Raji (cell line): ENCODE measurements around the gene HNRNPA3.
A peak's percentile ranks its signal among the peaks of the same experiment; 100 is the strongest.

ENCODE experiments used
- POLR2A ChIP-seq: IDR thresholded peaks from 2 replicates; pipeline ENCODE4 v1.6.1; 2011; ENCODE audit warnings: low read depth, low read length, control low read depth; ENCODE audit not compliant: insufficient read depth

Gene HNRNPA3

DNA sequence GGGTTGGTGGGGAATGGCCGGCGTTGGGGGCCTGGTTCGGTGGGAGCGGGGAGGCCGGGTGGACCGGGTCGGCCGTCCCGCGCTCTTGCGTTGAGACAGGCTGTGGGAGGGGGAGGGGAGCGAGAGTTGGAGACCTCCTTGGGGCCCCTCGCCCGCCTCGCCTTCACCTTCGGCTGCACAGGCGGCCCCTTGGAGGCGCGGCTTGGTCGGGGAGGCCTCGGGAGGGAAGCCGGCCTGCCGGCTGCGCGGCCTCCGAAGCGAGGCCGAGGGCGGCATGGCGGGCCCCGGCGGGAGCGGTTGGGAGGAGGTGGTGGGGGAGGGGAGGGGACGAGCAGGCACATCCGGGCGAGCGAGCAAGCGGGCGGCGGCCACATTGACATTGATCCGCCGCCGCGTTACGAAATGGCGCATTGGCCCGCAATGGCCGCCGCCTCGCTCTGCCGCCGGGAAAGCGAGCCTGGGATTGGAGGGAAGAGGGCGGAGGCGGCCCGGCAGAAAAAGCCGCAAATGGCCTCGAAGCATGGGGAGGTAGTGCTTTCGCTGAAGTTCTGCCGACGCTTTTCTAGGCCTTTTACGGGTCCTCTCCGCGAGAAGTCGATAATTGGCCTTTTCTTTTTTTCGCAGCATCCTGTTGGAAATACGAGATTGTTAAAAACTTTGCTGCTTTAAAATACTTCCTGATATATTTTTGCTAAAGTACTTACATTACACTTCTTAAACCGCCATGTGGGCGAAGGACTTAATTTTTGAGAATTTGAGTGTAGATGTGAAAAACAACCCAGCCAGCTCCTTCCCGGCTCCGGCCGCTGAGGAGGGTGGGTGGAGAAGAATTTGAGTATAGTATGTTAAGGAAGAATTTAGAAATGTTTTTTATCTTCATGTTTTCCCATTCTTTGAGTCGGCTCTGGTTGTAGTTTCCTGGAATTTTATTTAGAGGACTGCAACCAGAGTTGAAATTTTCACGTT, 580 bp downstream of the HNRNPA3 start:
- peak; percentile 49; the same call in 1 of the 2 replicates for TF ChIP-seq POLR2A

DNA sequence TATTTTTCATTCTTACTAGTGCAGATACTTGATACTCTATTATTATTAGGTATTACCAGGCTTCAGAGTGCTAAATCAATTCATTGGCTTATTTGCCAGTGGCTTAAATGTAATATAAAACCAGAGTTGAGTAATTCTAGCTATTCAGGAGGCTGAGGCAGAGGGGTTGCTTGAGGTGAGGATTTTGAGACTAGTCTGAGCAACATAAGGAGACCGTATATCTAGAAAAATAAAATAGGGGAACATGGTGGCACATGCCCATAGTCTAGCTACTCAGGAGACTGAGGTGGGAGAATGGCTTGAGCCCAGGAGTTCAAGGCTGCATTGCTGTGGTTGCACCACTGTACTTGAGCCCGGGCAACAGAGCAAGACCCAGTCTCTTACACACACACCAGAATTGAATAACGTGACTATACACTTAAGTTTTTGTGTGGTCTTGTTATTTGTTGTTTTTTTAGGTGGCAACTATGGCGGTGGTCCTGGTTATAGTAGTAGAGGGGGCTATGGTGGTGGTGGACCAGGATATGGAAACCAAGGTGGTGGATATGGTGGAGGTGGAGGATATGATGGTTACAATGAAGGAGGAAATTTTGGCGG, 4.8 kb downstream of the HNRNPA3 start:
- TF ChIP-seq POLR2A, result no peak

DNA sequence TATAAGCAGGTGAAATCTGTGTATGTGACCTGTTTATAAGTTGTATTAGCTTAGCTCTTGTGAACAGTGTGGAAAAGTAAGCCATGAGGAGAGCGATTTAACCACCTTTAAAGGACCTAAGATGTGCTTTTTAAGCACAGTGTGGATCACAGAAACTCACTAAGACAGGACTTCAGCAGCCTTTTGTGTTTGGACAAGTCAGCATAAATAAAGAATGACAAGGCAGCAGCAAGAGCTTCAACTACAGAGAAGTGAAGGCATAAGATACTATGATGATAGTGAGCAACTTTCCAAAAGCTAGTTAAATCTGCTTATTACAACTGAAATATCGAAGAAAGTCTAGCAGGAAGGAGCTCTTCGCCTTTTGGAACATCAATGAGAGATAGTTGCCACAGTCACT, 8.9 kb downstream of the HNRNPA3 start:
- no peak for TF ChIP-seq POLR2A

DNA sequence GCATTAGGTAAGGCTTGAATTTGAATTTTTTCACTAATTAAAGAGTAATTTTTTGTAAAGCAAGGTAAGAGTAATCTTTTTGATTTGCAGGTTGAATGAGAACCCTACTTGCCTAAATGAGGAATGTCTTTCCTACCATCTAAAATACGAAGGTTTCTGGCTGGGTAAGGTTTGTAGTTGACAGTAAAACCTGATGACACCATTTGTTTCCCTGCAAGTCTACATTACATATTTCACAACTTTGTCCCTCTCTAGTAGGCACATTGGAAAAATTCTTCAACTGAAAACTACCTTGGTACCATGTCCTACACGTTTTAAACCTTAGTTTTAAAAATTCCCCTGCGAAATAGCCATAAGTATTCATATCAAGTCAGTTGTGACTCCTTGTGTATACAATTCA, 9.4 kb downstream of the HNRNPA3 start:
- no peak for TF ChIP-seq POLR2A

DNA sequence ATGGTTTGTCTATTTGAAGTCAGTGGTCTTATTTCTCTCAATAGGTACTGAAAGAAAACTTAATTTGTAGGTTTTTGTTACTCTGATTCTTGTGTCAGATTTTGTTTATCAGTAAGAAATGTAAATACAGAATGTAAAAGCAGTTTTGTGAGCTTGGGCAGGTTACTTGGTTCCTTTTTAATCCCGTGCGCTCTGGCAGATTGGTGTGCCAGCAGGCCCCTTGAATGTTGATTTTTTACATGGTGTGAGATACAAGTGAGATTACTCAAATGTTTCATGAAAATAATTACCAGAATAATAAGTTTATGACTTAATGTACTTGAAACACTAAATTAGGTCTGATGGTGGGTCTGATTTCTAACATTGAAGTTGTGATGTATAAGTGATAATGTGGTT, 13.4 kb downstream of the HNRNPA3 start:
- TF ChIP-seq POLR2A, result no peak

DNA sequence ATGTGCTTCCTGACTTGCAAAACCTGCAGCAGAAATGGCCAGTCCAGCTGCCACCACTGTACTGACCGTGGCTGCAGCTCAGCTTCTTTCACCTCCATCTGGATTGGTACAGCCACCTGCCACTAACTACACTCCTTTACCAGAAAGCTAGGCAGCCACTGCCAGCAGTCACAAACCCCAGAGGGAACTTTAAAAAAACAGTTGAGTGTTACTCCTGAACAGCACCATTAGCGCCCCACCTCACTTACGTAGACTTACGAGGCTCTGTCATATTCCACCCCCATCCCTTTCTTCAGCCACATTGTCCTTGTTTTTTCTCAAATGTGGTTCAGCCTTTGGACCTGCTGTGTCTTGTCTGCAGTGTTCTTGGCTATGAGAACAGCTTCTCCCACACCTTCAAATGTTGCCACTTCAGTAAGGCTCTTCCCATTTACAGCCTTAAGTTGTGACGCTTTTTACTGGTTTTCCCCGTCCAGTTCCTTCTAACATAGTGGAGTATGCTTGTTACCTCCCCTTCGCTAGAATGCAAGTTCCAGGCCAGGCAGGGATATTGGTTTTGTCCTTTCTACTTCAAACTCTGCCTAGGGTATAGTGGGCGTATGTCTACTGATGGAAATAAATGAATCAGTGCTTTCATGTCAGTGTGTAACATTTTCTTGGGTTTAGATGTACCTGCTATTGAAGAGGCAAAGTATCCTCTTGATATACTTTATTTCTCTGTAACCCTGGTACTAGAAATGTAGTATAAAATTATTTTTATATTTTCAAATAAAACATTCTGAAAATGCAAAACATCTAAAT, 17.0 kb downstream of the HNRNPA3 start:
- no peak for TF ChIP-seq POLR2A

DNA sequence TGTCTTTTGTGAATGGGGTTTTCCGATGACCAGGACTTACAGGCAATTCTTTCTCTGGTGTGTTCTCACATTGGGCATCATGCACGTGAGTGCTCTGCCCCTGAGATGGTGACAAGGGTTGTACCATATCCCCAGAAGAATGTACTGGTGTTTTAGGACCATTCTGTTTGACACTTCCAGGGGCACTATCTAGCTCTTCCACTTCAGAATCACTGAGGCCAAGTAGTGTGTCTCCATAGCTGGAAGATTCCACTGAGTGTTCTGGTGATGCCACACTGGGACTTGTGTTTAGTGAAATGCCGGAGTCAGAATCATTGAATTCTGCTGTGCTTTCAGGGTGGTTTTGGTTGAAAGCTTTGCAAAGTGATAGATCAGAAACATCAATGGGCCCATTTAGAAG, 18.7 kb downstream of the HNRNPA3 start:
- no peak for TF ChIP-seq POLR2A

DNA sequence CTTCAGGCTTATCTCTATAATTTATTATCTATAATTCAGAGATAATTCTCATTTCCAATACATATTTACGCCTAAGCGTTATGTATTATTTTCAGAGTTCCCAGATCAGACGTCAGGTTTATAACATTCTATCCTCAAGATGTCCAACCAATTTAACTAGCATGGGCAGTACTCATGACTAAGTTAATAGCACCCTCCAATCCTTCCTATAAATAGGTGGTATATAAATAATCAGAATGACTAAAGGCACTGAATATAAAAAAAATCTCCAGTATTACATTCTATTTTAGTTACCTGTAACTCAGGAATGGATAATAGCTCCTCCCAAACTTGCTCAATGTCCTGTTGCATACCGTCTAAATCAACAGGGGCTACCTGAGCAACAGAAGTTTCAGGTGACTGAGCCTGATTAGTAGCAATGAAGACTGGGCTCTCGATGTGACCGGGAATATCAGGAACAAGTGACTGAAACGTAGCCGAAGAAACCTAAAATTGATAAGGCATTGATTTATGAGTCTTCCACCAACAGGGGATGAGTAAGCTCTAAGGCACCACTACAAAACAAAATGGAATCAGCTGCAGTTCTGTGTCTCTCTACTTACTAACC, 19.6 kb downstream of the HNRNPA3 start:
- TF ChIP-seq POLR2A, result no peak

DNA sequence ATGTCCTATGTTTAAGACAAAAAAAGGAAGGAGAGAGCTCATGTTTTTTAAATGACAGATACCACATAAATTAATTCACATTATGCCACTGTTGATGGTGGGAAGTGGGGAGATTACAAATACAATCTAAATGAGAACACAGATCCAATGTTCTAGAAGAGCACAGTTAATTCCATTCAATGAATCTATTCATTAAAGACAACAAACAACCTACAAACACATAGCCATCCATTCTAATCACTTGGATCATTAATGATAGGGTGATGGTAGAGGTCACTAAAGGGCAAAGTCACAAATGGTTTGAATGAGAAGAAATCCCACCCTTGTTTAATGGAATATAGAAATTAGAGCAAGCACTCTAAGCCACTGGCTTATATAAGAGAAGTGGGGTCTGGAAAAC, 21.7 kb downstream of the HNRNPA3 start:
- TF ChIP-seq POLR2A, result no peak

DNA sequence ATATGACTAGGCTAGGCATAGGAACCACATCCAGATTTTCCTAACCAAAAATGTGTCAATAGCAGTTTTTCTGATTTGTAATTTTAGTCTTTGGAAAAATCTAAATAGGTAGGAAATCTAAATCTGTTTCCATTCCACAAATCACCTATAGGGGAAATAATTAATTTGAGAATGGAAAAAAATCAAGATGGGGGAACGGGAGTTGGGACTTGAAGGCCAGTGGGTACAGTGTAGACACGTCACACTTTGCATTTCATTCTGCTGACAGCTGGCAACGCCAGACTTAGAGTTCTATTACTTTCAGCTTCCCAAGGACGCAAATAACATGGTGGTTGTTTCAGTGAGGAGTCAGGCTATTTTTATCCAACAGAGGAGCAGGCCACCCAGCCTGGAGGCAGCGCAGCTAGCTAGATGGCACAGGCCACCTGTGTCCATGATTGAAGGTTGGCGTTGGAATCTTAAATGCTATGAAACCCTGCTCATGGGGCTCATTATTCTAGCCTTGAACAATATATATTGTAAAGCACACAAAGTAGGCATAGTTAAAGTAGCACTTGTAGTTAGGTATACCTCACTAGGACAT, 23.4 kb downstream of the HNRNPA3 start:
- TF ChIP-seq POLR2A, result no peak

DNA sequence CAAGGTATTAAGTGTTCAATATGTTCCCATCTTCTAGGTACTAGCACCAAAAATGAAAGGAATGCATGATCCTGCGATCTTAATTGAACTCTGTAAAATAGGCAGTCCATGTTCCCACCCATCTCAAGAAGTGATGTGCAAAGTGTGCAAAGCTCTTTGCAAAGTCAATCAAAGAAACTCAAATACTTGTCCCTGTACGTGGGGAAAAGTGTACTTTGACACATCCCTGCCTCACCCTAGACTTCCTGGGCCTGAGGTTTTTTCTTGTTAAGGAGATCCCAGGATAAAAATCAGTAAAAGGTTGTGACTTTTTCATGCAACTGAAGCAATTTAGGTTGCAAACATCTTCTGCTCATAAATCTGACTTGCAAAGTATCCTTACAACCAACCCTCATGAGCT, 25.3 kb downstream of the HNRNPA3 start:
- TF ChIP-seq POLR2A, result no peak

DNA sequence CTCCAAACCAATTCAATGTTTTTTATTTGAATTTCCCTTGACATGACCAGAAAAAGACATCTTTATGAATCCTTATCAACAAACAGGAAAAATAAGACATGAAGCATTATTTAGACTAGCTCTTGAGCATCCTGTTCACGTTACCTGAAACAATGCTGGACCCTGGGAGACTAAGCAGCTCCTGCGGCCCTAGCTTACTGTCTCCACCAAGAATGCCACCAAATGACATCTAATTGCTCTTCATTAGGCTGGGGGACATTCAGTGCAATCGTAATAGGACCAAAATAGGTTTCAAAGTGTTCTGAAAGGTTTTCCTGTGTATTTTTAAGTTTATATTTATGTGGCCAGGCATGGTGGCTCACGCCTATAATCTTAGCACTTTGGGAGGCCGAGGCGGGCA, 26.5 kb downstream of the HNRNPA3 start:
- no peak for TF ChIP-seq POLR2A

DNA sequence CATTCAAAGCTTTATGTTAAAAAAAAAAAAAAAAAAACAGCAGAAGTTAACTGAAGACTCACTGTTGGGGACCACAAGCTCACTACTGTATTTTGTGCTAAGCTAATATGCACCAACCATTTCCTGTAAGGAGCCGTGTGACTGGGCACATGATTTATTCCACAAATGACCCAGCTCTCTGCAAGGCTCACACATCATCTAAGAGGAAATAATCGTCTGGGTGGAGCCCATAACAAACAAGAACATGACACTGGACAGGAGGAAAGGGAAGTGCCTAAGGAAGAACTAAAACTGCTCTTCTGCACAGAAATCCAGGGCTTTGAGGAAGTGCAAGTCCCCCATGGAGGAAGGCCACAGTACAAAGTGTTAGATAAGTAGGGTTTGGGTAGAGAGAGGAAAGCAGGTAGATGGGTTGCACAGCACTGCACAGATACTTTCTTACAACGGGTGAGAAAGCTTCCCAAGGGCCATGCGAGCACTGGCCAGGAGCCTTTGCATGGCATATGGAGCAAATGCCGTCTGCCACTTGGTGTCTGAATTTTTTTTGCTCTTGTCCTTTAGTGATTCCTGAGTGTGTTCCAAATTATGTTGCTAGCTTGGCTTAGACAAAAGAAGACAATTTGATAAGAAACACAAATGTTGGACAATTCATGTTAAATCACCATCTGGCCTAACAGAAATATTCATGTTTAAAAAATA, 27.5 kb downstream of the HNRNPA3 start:
- no peak for TF ChIP-seq POLR2A

DNA sequence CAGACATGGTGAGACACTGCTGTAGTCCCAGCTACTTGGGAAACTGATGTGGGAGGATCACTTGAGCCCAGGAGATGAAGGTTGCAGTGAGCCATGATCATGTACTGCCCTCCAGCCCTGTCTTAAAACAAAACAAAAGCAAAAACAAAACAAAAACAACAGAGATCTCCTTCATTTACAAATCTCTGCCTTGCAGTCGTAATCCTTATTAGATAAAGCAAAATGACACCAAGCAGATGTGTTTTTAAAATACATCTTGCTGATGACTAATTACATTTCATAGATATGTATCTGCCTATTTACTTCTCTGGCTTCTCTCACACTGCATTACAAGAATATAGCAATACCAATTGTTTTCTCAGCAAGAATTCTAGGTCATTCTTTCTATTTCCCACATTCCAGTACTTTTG, 29.1 kb downstream of the HNRNPA3 start:
- TF ChIP-seq POLR2A, result no peak
